Activated T-helper 1 cell treated with anti-CD3 and anti-CD28 coated beads, Interleukin-12 subunit alpha, Interleukin-12 subunit beta, Interleukin-2, Interleukin-4 antibody, amounts not matched to agents 30 ng/mL and 10 ng/mL and 1 ng/mL, durations not matched to agents 14 hours and 24 hours and 36 hours (primary cell): ENCODE data around the gene GBP7. TPM values are rescaled to one million over a fixed set of nuclear protein-coding genes. Genes with fewer than 3 reads are reported as not detected.
"Not testable (repeated sequence)": the region's sequence is repeated elsewhere in the genome, so short reads cannot be mapped to it uniquely, and the experiment has no call there.

ENCODE experiments used
- DNase-seq: peaks from one replicate; pipeline ENCODE4 v3.0.0; 2021; ENCODE audit warnings: low spot score
- H3K27ac Mint-ChIP-seq: one replicate; pipeline ENCODE4 v1.8.0; 2021; ENCODE audit warnings: mild to moderate bottlenecking, mixed read lengths
- H3K27me3 Mint-ChIP-seq: one replicate; pipeline ENCODE4 v1.8.0; 2022; ENCODE audit warnings: mild to moderate bottlenecking, moderate library complexity, mixed read lengths; ENCODE audit not compliant: insufficient read depth
- H3K36me3 Mint-ChIP-seq: one replicate; pipeline ENCODE4 v1.8.0; 2021; ENCODE audit warnings: low read depth, mixed read lengths
- H3K4me1 Mint-ChIP-seq: one replicate; pipeline ENCODE4 v1.8.0; 2021; ENCODE audit warnings: low read depth, mixed read lengths
- H3K4me3 Mint-ChIP-seq: one replicate; pipeline ENCODE4 v1.8.0; 2021; ENCODE audit warnings: mild to moderate bottlenecking, moderate library complexity, mixed read lengths
- H3K9me3 Mint-ChIP-seq: one replicate; pipeline ENCODE4 v1.8.0; 2021; ENCODE audit warnings: mixed read lengths
- intact Hi-C: fragments of 100-400 bp; cut with micrococcal nuclease; formaldehyde crosslinking; loops from one replicate; pipeline ENCODE4 v1.15.1; 2024
- total RNA-seq: library from RNA; stranded (reverse); gene quantifications from 2 replicates; pipeline ENCODE4 v1.2.3, GENCODE V29; 2022

Gene GBP7
- total RNA-seq, 1 donor from 2014 or later = not detected

DNA sequence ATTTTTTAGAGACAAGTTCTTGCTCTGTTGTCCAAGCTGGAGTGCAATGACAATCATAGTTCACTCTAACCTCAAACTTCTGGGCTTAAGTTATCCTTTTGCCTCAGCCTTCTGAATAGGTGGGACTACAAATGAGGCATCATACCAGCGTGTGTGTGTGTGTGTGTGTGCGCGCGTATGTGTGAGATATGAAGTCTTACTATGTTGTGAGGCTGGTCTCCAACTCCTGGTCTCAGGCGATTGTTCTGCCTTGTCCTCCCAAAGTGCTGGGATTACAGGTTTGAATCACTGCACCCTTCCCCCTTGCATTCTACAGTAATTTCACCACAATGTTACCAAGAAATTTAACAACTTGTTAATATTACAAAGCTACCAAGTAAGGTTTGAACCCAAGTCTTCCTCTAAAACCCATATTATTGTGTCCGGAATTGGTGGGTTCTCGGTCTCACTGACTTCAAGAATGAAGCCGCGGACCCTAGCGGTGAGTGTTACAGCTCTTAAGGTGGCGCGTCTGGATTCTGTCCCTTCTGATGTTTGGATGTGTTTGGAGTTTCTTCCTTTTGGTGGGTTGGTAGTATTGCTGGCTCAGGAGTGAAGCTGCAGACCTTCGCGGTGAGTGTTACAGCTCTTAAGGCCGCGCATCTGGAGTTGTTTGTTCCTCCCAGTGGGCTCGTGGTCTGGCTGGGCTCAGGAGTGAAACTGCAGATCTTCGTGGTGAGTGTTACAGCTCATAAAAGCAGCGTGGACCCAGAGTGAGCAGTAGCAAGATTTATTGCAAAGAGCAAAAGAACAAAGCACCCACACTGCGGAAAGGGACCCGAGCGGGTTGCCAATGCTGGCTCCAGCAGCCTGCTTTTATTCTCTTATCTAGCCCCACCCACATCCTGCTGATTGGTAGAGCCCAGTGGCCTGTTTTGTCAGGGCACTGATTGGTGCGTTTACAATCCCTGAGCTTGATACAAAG lies 48.9 kb downstream of the GBP7 start:
- peaks cover 60% of the 10 kb centered on the region for H3K4me1 Mint-ChIP-seq
- peak; percentile 76 for DNase-seq
- H3K27me3 Mint-ChIP-seq, H3K9me3 Mint-ChIP-seq: not testable (repeated sequence)
- H3K4me3 Mint-ChIP-seq = peak overlapping the region; percentile 87
- intact Hi-C loops = loop anchor here (1.0 to 2.0 kb wide), 15 partner anchors 62 to 442 kb away; partner anchors contain the start of genes GBP1 and PKN2
- peak overlapping the region; percentile 97 for H3K27ac Mint-ChIP-seq
- peaks cover 25% of the 10 kb centered on the region for H3K36me3 Mint-ChIP-seq

DNA sequence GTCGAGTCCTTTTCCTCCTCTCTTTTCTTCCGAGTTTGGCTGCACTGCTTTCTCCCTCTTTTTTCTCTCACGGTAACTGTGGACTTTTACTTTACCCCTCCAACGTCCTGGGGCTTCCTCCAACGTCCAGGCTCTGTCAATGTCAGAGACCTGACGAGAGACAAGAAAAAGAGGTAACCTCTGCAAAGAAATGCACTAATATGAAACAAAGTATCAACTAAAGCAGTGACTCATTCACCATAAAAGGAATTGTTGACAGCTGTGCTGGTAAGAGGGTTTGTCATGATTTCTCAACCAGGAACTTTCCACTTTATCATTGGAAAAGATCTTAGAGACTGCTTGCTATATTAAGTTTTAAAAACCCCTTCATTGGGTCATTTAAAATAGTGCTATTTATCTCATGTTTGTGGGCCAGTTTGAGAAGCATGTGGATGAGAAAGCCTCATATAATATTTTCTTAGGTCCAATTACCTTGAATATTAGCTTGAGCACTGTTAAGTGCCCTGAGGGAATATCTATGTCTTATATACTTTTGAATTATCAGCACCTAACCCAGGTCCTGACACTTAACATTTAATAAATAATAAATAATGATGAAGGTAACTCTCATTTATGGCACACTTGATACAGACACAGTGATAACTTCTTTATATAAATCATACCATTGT lies 49.8 kb downstream of the GBP7 start, which contains the start of gene GBP2:
GBP2 (minus strand) TSS at position 202 of the 668 bp plus-strand sequence. CDS start 4,148 bp downstream, outside the sequence.
- Mint-ChIP-seq H3K27me3 (no peaks in the 10 kb centered on the region), H3K4me1 (peaks cover 65% of the 10 kb centered on the region), H3K9me3 (peaks cover 4% of the 10 kb centered on the region), H3K36me3 (peaks cover 31% of the 10 kb centered on the region), H3K4me3 (peak within 1 kb of the TSS; percentile 95), H3K27ac (peak within 1 kb of the TSS; percentile 97)
- intact Hi-C loops = loop anchor here (1.0 to 2.0 kb wide), 13 partner anchors 61 to 441 kb away; partner anchors contain the start of genes GBP1 and PKN2
- DNase-seq = peak; percentile 32

DNA sequence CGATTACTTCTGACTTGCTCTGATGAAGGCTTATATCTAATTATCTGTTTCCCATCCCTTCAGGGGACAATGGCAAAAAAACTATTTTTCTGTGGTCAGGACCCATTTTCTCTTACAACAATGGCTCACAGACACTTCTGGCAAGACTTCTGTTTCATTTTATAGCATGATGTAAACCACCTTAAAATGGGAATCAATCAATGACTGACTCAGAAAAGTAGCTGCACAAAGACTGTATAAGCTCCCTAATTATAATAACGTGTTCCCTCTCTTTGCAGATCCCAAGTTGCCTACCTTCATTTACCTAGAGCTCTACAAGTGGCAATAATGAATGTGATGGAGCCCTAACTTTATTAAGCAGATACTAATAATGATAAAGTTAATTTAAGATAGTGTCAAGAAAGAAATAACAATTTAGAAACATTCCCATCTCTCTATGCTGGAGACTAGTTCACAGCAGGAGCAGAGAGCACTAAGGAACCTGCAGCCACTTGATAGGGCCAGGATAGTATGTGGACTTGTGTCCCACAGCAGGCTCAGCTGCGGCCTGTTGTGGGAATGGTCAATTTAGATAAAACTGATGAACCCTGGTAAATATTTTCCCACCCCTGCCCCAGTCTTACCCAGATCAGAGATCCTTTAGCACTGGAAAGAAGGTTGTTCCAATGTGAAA lies 50.4 kb downstream of the GBP7 start:
- intact Hi-C loops = no loop called here
- peak overlapping the region; percentile 95 for H3K4me3 Mint-ChIP-seq
- DNase-seq = no peak
- H3K27me3 Mint-ChIP-seq = no peaks in the 10 kb centered on the region
- peaks cover 4% of the 10 kb centered on the region for H3K9me3 Mint-ChIP-seq
- peaks cover 64% of the 10 kb centered on the region for H3K4me1 Mint-ChIP-seq
- peaks cover 32% of the 10 kb centered on the region for H3K36me3 Mint-ChIP-seq
- peak overlapping the region; percentile 96 for H3K27ac Mint-ChIP-seq

DNA sequence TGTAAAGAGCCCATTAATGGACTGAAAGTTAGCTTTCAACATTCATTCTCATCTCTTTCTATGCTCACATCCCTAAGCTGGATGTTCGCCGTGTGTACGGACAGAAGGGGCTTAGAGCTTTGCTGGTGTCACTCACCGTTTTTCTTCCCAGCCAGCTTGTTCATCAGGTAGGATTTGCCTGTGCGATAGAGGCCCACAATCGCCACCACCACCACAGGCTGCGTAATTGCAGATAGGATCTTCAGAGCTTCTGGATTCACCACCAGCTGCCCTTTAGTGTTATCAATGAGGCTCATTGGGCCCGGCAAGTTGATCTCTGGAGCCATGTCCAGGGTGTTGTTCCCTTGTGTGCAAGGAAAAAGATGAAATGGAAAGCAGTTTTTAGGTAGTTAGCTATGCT lies 54.2 kb downstream of the GBP7 start:
- intact Hi-C loops = loop anchor here (2.0 kb wide), 1 partner anchor 15 kb away; no protein-coding TSS in a partner anchor
- H3K27me3 Mint-ChIP-seq = no peaks in the 10 kb centered on the region
- no peak overlapping the region for H3K27ac Mint-ChIP-seq
- H3K9me3 Mint-ChIP-seq = no peaks in the 10 kb centered on the region
- no peak for DNase-seq
- peaks cover 32% of the 10 kb centered on the region for H3K36me3 Mint-ChIP-seq
- peak overlapping the region; percentile 42 for H3K4me3 Mint-ChIP-seq
- peaks cover 39% of the 10 kb centered on the region for H3K4me1 Mint-ChIP-seq

DNA sequence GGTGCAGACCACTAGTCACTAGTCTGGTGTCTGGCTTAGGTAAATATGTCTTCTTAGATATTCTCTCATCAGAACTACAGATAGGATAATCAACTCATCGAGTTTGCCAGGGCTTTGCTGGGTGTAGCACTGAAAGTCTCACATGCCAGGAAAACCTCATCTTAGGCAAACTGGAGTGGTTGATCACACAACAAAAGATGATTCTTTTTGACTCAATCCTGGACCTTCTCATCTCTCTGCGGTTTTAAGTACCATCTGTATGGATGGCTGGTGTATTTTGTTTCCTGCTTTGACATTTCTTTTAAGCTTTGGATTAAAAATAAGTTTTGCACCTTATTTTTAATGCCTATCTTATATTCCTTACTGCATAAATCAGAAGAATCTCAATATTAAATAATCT lies 61.1 kb downstream of the GBP7 start:
- intact Hi-C loops = no loop called here
- Mint-ChIP-seq H3K27me3 (no peaks in the 10 kb centered on the region), H3K27ac (no peak overlapping the region), H3K4me1 (peaks cover 47% of the 10 kb centered on the region), H3K36me3 (peaks cover 54% of the 10 kb centered on the region), H3K9me3 (peaks cover 4% of the 10 kb centered on the region), H3K4me3 (no peak overlapping the region)
- DNase-seq = no peak

DNA sequence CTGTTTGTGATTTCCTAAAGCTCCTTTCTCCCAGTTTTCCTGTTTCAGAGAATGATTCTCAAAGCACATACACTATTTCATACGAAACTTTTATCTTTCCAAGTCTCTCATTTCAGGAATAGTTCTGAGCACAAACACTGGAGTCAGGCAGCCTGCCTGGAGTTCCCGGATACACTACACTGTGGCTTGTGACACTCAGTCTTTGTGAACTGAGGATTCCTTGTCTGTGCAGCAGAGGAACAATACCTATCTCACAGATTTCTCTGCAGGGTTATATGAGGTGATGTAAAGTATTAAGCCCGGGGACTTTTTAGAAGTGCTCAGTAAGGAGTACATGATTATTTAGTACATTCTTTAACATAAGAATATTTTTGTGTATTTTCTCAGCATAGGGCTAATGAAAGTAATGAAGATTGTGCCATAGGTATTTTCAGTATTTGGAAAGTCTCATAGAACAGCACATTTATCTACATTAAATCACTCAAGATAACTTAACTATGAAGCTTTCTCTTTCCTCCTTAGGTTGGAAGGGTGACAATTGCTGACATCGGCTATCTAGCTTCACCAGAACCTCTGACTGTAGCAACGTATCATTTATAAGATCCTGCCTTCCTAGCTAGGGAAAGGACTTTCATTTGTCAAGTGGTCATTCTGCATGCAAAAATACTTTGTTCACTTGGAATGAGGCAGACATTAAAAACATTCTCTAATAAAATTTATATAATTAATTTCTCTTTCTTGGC lies 62.8 kb downstream of the GBP7 start:
- Mint-ChIP-seq H3K27me3 (no peaks in the 10 kb centered on the region), H3K4me3 (no peak overlapping the region), H3K9me3 (peaks cover 4% of the 10 kb centered on the region), H3K27ac (no peak overlapping the region), H3K4me1 (peaks cover 47% of the 10 kb centered on the region), H3K36me3 (peaks cover 67% of the 10 kb centered on the region)
- DNase-seq = no peak
- intact Hi-C loops = no loop called here

DNA sequence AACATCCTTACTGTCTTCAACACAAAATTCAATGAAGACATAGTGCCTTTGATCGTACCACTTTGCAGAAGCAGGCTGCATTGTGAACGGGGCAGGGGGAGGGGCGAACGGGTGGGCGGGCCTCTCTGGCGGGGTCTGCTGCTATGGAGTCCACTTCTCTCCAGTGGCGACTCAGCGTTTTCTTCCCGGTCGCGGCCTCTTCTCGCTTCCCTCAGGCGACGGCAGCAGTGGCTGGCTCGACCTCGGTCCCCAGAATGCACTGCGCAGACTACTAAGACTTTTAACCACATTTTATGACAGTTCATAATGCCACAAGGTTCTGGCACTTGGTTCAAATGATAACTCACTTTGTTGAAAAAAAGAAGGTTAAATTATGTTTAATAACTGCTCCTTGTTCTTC lies 71.1 kb downstream of the GBP7 start:
- Mint-ChIP-seq H3K27me3 (no peaks in the 10 kb centered on the region), H3K9me3 (no peaks in the 10 kb centered on the region), H3K27ac (no peak overlapping the region), H3K36me3 (peaks cover 59% of the 10 kb centered on the region), H3K4me1 (peaks cover 9% of the 10 kb centered on the region), H3K4me3 (no peak overlapping the region)
- no peak for DNase-seq
- intact Hi-C loops = no loop called here

DNA sequence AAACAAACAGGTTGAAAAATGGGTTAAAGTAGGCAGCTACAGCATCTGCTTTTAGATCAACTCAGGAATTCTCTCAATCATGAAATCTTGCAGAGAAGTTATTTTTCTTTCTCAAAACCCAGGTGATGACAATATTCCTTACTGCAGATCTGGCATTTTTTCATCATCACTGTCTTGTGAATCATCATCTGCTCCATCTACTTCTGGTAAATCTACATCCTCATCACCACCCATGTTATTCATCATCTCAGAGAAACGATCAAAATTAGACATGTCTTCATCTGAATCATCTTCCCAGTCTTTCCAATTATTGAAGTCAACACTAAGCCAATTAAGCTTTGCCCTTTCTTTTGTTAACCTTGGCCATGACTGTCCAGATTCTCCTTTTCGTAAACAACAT lies 71.7 kb downstream of the GBP7 start:
- intact Hi-C loops = no loop called here
- Mint-ChIP-seq H3K9me3 (no peaks in the 10 kb centered on the region), H3K4me3 (no peak overlapping the region), H3K27ac (peak overlapping the region; percentile 14), H3K27me3 (no peaks in the 10 kb centered on the region), H3K36me3 (peaks cover 54% of the 10 kb centered on the region), H3K4me1 (peaks cover 9% of the 10 kb centered on the region)
- DNase-seq = no peak

DNA sequence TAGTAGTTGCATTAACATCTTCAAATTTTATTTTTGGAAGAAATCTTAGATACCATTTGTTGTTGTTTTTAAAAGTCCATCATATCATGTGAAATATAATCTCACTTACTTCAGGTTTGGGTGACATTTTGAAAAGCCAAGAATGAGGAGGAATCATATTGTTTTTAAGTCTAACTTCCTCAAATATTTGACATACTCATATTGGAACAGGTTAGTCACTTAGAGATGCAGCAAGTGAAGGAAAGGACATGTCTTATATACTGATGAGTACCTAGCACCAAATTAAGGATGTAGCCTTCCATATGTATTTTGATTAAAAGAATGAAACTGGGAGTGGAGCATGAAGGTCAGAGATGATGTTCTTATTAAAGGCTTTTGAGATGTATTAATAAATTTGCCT lies 73.8 kb downstream of the GBP7 start:
- no peak for DNase-seq
- Mint-ChIP-seq H3K36me3 (peaks cover 39% of the 10 kb centered on the region), H3K4me1 (peaks cover 14% of the 10 kb centered on the region), H3K9me3 (peaks cover 4% of the 10 kb centered on the region), H3K27ac (no peak overlapping the region), H3K27me3 (no peaks in the 10 kb centered on the region), H3K4me3 (no peak overlapping the region)
- intact Hi-C loops = no loop called here

DNA sequence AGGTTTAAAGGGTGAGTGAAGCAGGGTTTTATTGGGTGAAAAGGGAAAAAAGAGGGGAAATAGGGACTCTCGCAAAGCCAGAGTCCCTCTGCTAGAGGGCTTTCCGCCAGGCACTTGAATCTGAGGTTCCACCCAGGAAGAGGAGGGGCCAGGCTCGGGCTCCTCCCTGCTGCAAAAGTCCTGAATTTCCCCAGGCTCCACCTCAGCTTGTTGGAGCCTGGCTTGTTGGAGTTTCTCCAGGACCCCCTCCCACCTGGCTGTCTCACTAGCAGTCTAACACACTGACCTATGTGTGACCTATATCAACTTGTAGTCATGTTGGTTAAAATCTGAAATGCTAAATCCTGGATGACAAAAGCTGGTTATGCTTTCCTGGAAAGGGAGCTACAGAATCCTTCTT lies 75.4 kb downstream of the GBP7 start:
- DNase-seq = no peak
- Mint-ChIP-seq H3K27me3 (no peaks in the 10 kb centered on the region), H3K4me1 (peaks cover 14% of the 10 kb centered on the region), H3K27ac (no peak overlapping the region), H3K36me3 (peaks cover 24% of the 10 kb centered on the region), H3K4me3 (no peak overlapping the region), H3K9me3 (peaks cover 18% of the 10 kb centered on the region)
- intact Hi-C loops = no loop called here

DNA sequence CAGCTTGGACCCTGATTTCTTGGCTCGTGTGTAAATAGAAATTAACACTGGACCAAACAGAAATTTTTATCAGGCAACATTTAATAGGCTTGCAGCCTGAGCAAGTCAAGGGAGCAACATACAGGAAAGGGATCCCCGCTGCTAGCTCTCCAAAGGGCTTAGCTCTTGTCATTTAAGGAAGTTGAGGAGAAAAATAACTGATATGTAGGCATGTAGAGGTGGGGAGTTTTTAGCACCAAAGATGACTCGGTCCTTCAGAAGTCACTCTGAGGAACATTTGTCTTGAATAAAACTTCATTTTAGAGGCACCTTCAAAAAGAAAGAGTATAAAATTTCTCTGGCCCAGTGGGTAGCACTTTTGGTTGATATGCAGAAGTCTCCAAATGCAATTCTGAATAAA lies 76.9 kb downstream of the GBP7 start:
- intact Hi-C loops = no loop called here
- H3K27me3 Mint-ChIP-seq = no peaks in the 10 kb centered on the region
- peaks cover 24% of the 10 kb centered on the region for H3K9me3 Mint-ChIP-seq
- H3K4me3 Mint-ChIP-seq = no peak overlapping the region
- H3K4me1 Mint-ChIP-seq = peaks cover 6% of the 10 kb centered on the region
- H3K27ac Mint-ChIP-seq = no peak overlapping the region
- no peak for DNase-seq
- peaks cover 10% of the 10 kb centered on the region for H3K36me3 Mint-ChIP-seq

DNA sequence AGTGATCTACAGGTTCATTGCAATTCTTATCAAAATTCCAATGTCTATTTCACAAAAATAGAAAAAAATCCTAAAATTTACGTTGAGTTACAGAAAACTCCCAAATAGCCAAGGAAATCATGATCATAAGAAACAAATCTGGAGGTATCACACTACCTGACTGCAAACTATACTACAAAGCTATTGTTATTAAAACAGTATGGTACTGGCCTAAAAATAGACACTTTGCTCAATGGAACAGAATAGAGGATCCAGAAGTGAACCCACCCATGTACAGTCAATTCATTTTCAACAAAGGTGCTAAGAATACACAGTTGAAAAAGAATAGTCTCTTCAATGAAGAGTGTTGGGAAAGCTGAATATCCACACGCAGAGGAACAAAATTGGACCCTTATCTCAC lies 80.1 kb downstream of the GBP7 start:
- H3K27ac Mint-ChIP-seq = no peak overlapping the region
- intact Hi-C loops = no loop called here
- peaks cover 6% of the 10 kb centered on the region for H3K36me3 Mint-ChIP-seq

More for the DNA sequence above, 80.1 kb downstream of the GBP7 start:
- peaks cover 24% of the 10 kb centered on the region for H3K9me3 Mint-ChIP-seq
- H3K4me1 Mint-ChIP-seq = peaks cover 5% of the 10 kb centered on the region
- no peak overlapping the region for H3K4me3 Mint-ChIP-seq
- no peak for DNase-seq
- H3K27me3 Mint-ChIP-seq = no peaks in the 10 kb centered on the region
